ENCODE data around the gene OR56A4. TPM values are rescaled to one million over a fixed set of nuclear protein-coding genes. Genes with fewer than 3 reads are reported as not detected.
"Not testable (repeated sequence)": the region's sequence is repeated elsewhere in the genome, so short reads cannot be mapped to it uniquely, and the experiment has no call there.

Gene OR56A4
- total RNA-seq, 1 experiment from 2014 or later: not detected

GRCh38 chr11:5967708-5968107, 39.0 kb downstream of the OR56A4 start:
- ChIA-PET POLR2A (no interaction called here), CTCF (no interaction called here)
- Histone ChIP-seq H3K4me1 (ENCODE audit: control insufficient read depth, insufficient read depth, low read length) (no peaks in the 10 kb centered on the region), H3K36me3 (ENCODE audit: control insufficient read depth, insufficient read depth, low read length) (no peaks in the 10 kb centered on the region), H3K27ac (ENCODE audit: low read length) (no peak overlapping the region), H3K27me3 (ENCODE audit: control insufficient read depth, insufficient read depth, low read length) (no peaks in the 10 kb centered on the region), H3K4me3 (ENCODE audit: low read depth in 2 of 2, low read length in 2 of 2) (no peak overlapping the region), H3K9me3 (ENCODE audit: control insufficient read depth, insufficient read depth, low read depth, low read length) (0 out of 2 replicates have a peak, but pooled peaks cover 2% of the 10 kb centered on the region)
- intact Hi-C loops (cut with micrococcal nuclease; ENCODE audit: unreplicated experiment): no loop called here
- in situ Hi-C loops (cut with HindIII; ENCODE audit: low pct_unique_long_range_greater_than_20kb, low sequenced_read_pairs): no loop called here
- no peak for ATAC-seq
- BruUV-seq (replicated peaks): no TSS peak
- TF ChIP-seq POLR2AphosphoS5 (IDR thresholded peaks at IDR 0.05; ENCODE audit: low read depth, low read length) (no peak), SIN3A (IDR thresholded peaks at IDR 0.05; ENCODE audit: borderline replicate concordance, insufficient read depth, low read depth, low read length) (no peak), TCF7L2 (IDR thresholded peaks at IDR 0.05; ENCODE audit: low read depth, low read length) (no peak)
- TF ChIP-seq, protein P1, sequence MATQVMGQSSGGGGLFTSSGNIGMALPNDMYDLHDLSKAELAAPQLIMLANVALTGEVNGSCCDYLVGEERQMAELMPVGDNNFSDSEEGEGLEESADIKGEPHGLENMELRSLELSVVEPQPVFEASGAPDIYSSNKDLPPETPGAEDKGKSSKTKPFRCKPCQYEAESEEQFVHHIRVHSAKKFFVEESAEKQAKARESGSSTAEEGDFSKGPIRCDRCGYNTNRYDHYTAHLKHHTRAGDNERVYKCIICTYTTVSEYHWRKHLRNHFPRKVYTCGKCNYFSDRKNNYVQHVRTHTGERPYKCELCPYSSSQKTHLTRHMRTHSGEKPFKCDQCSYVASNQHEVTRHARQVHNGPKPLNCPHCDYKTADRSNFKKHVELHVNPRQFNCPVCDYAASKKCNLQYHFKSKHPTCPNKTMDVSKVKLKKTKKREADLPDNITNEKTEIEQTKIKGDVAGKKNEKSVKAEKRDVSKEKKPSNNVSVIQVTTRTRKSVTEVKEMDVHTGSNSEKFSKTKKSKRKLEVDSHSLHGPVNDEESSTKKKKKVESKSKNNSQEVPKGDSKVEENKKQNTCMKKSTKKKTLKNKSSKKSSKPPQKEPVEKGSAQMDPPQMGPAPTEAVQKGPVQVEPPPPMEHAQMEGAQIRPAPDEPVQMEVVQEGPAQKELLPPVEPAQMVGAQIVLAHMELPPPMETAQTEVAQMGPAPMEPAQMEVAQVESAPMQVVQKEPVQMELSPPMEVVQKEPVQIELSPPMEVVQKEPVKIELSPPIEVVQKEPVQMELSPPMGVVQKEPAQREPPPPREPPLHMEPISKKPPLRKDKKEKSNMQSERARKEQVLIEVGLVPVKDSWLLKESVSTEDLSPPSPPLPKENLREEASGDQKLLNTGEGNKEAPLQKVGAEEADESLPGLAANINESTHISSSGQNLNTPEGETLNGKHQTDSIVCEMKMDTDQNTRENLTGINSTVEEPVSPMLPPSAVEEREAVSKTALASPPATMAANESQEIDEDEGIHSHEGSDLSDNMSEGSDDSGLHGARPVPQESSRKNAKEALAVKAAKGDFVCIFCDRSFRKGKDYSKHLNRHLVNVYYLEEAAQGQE (IDR thresholded peaks at IDR 0.05; ENCODE audit: insufficient read depth in 1 of 2, low read depth in 2 of 2, low read length in 1 of 2): no peak
- TF ChIP-seq, protein P2, sequence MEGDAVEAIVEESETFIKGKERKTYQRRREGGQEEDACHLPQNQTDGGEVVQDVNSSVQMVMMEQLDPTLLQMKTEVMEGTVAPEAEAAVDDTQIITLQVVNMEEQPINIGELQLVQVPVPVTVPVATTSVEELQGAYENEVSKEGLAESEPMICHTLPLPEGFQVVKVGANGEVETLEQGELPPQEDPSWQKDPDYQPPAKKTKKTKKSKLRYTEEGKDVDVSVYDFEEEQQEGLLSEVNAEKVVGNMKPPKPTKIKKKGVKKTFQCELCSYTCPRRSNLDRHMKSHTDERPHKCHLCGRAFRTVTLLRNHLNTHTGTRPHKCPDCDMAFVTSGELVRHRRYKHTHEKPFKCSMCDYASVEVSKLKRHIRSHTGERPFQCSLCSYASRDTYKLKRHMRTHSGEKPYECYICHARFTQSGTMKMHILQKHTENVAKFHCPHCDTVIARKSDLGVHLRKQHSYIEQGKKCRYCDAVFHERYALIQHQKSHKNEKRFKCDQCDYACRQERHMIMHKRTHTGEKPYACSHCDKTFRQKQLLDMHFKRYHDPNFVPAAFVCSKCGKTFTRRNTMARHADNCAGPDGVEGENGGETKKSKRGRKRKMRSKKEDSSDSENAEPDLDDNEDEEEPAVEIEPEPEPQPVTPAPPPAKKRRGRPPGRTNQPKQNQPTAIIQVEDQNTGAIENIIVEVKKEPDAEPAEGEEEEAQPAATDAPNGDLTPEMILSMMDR (IDR thresholded peaks at IDR 0.05): no peak
- DNase-seq (ENCODE audit: low read depth, low spot score): no peak

GRCh38 chr11:5966958-5967357, 39.8 kb downstream of the OR56A4 start:
- POLR2A ChIA-PET: no interaction called here

DNA sequence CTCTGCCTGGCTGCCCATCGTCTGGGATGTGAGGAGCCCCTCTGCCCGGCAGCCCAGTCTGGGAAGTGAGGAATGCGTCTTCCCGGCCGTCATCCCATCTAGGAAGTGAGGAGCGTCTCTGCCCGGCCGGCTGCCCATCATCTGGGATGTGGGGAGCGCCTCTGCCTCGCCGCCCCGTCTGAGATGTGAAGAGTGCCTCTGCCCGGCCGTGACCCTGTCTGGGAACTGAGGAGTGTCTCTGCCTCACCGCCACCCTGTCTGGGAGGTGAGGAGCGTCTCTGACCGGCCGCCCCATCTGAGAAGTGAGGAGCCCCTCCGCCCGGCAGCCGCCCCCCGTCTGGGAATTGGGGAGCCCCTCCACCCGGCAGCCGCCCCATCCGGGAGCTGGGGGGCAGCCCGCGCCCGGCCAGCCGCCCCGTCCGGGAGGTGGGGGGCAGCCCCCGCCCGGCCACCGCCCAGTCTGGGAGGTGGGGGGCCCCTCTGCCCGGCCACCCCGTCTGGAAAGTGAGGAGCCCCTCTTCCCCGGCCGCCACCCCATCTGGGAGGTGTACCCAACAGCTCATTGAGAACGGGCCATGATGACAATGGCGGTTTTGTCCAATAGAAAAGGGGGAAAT, 45.9 kb downstream of the OR56A4 start:
- ATAC-seq; in situ Hi-C loops (cut with HindIII; ENCODE audit: low pct_unique_long_range_greater_than_20kb, low sequenced_read_pairs); DNase-seq (ENCODE audit: low read depth, low spot score); H3K27ac ChIP-seq (ENCODE audit: low read length); BruUV-seq (replicated peaks); H3K27me3 ChIP-seq (ENCODE audit: control insufficient read depth, insufficient read depth, low read length); H3K9me3 ChIP-seq (ENCODE audit: control insufficient read depth, insufficient read depth, low read depth, low read length); POLR2A ChIA-PET; H3K36me3 ChIP-seq (ENCODE audit: control insufficient read depth, insufficient read depth, low read length); CTCF ChIA-PET; H3K4me3 ChIP-seq (ENCODE audit: low read depth in 2 of 2, low read length in 2 of 2); H3K4me1 ChIP-seq (ENCODE audit: control insufficient read depth, insufficient read depth, low read length); intact Hi-C loops (cut with micrococcal nuclease; ENCODE audit: unreplicated experiment): not testable (repeated sequence)

More at GRCh38 chr11:5966958-5967357, 39.8 kb downstream of the OR56A4 start:
- CTCF ChIA-PET: interaction anchor here (0.7 kb wide), 2 partner anchors 284 to 788 kb away, joined by 3 to 4 read pairs; no protein-coding TSS in a partner anchor
- 0 out of 2 replicates have a peak, but pooled peaks cover 2% of the 10 kb centered on the region for H3K9me3 ChIP-seq (ENCODE audit: control insufficient read depth, insufficient read depth, low read depth, low read length)
- TF ChIP-seq SIN3A (IDR thresholded peaks at IDR 0.05; ENCODE audit: borderline replicate concordance, insufficient read depth, low read depth, low read length) (no peak), TCF7L2 (IDR thresholded peaks at IDR 0.05; ENCODE audit: low read depth, low read length) (no peak), POLR2AphosphoS5 (IDR thresholded peaks at IDR 0.05; ENCODE audit: low read depth, low read length) (no peak)
- TF ChIP-seq, protein P1 (IDR thresholded peaks at IDR 0.05; ENCODE audit: insufficient read depth in 1 of 2, low read depth in 2 of 2, low read length in 1 of 2): no peak
- TF ChIP-seq, protein P2 (IDR thresholded peaks at IDR 0.05): no peak
- H3K4me3 ChIP-seq (ENCODE audit: low read depth in 2 of 2, low read length in 2 of 2): no peak overlapping the region
- H3K4me1 ChIP-seq (ENCODE audit: control insufficient read depth, insufficient read depth, low read length): no peaks in the 10 kb centered on the region
- in situ Hi-C loops (cut with HindIII; ENCODE audit: low pct_unique_long_range_greater_than_20kb, low sequenced_read_pairs) (no loop called here), intact Hi-C loops (cut with micrococcal nuclease; ENCODE audit: unreplicated experiment) (no loop called here)
- no peaks in the 10 kb centered on the region for H3K36me3 ChIP-seq (ENCODE audit: control insufficient read depth, insufficient read depth, low read length)
- ATAC-seq (no peak), DNase-seq (ENCODE audit: low read depth, low spot score) (no peak)
- H3K27me3 ChIP-seq (ENCODE audit: control insufficient read depth, insufficient read depth, low read length): no peaks in the 10 kb centered on the region
- no peak overlapping the region for H3K27ac ChIP-seq (ENCODE audit: low read length)
- BruUV-seq (replicated peaks): no TSS peak

Measured in Panc1 (cell line).